ENCODE results near the gene FBXO11.

Gene FBXO11

DNA sequence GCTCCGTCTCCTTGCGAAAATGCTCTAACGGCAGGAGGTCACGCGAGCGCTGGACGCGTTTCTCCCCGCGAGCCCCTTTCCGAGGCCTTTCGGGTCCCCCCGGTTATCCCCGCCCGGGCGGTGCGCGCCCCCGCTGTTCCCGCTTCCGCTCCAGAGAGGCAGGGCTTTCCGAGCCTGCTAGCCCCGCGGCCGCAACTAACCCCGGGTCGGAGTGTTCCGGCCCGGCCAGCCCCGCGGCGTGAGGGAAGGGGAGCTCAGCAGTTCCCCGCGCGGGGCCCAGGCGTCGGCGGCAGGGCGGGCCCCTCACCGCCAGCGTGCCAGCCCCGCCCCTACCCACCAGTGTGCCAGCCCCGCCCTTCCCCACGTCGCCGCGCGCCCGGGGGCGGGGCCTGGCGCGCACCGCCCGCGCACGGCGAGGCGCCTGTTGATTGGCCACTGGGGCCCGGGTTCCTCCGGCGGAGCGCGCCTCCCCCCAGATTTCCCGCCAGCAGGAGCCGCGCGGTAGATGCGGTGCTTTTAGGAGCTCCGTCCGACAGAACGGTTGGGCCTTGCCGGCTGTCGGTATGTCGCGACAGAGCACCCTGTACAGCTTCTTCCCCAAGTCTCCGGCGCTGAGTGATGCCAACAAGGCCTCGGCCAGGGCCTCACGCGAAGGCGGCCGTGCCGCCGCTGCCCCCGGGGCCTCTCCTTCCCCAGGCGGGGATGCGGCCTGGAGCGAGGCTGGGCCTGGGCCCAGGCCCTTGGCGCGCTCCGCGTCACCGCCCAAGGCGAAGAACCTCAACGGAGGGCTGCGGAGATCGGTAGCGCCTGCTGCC lies 123.4 kb downstream of the FBXO11 start, which contains the start of gene MSH6:
TSS of gene MSH6 (plus strand) at position 475 of the 815 bp plus-strand sequence. CDS start at position 564, 89 bp downstream.
- DNase-seq, result peak; percentile 23

DNA sequence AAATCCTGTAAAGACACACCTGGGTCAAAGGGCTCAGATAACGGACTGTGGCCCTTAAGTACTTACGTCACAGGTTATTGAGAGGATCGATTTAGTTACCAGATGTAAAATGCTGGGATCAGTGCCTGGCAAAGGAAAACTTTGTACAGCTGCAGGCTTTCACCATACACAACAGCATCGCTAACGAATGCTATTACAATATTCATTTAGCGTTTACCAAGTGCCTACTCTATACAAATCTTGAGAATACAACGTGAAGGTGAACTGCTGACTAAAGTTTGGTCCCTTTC lies 124.0 kb downstream of the FBXO11 start:
- DNase-seq, result no peak

- DNase-seq, result no peak
Measured at GRCh38 chr2:47779426-47779790, 126.9 kb downstream of the FBXO11 start.

DNA sequence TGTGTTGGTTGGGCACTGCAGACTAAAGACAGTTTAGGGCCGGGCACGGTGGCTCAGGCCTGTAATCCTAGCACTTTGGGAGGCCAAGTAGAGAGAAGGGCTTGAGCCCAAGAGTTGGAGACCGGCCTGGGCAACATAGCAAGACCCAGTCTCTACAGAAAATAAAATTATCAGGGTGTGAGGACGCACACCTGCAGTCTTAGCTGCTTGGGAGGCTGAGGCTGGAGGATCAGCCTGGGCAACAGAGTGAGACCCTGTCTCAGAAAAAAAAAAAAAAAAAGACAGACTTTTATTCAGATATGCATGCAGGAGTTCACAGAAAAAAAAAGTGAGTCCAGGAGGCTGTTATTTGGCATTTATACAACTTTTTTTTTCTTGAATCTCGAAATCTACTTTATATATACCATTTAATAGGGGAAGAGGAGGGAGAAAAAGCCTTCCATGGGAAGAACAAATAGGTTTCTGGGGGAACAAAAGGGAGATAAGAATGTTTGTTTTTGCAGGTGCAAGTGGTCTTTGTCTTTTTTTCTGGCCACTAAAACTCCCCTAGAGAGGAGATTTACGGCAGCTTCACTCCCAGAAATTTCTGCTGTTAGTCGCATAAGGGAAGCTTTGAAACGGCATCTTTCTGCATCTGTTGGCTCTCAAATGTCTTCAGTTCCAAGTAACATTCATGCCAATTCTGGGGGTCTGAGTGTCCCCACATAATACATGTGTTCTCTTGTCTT lies 127.4 kb downstream of the FBXO11 start:
- DNase-seq, result no peak

DNA sequence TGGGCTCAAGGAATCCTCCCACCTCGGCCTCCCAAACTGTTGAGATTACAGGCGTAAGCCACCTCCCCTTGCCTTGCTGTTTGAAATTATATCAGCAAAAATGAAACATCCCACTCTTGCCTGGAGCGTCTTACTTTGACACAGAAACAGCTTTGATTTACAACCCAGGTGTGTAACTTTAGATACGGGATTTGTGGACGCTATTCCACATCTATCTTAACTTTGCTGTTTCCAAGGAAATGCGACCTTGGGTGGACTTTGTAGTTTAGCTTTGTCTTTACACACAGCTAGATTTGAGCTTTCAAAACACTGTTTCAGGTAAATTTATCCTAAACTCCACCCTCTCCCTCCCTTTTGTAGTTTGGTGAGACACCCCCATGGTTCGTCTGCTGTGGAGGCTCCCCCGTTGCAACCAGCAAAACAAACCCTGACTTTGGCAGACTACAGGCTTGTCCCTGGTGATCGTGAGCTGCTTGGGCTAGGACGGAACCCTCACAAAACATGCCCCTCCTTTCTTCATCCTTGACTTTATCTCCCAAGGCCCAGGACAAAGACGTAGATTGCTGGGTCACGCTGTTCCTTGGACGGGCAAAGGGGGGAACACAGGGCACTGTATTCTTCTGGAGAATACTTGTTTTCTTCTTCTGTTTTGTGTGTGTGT lies 128.9 kb downstream of the FBXO11 start:
- no peak for DNase-seq

DNA sequence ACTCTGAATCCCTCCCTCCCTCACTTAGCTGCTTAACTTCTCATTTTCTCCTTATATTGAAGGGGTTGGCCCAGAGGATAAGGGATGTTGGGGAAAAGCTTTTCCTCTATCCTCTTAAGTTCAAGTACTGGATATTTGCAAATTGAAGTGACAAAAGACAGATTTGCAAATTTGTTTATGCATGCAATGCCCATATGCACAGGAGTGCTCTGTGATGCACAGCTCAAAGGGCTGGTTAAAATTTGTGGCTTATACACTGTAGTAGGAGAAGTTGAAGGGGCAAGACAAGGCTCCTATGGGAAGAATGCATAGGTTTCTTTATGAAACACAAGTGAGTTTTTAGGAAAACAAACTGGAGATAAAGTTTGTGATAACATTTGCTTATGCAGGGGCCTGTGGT lies 131.7 kb downstream of the FBXO11 start:
- DNase-seq, result no peak

DNA sequence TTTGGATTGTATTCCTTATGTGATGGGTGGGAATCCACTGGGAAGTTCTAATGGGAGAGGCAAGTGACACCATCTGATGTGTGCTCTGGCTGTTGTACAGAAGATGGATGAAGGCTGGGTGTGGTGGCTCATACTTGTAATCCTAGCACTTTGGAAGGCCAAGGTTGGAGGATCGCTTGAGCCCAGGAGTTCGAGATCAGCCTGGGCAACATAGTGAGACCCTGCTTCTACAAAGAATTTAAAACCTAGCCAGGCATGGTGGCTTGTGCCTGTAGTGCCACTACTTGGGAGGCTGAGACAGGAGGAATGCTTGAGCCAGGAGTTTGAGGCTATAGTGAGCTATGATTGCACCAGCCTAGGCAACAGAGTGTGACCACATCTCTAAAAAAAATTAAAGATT lies 134.0 kb downstream of the FBXO11 start:
- no peak for DNase-seq

- no peak for DNase-seq
Measured at GRCh38 chr2:47771211-47771610, 135.1 kb downstream of the FBXO11 start.

DNA sequence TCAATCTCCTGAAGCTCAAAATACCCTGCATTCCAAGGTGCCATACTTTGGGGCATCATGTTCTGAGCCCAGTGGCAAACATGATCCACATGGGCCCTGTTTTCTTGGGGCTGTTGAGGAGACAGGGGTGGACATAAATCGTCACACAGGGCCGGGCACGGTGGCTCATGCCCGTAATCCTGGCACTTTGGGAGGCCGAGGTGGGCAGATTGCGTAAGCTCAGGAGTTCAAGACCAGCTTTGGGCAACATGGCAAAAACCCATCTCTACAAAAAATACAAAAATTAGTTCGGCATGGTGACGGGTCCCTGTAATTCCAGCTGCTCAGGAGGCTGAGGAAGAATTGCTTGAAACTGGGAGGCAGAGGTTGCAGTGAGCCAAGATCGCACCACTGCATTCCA lies 137.0 kb downstream of the FBXO11 start:
- DNase-seq, result no peak

- no peak for DNase-seq
Measured at GRCh38 chr2:47767880-47768609, 138.3 kb downstream of the FBXO11 start.

DNA sequence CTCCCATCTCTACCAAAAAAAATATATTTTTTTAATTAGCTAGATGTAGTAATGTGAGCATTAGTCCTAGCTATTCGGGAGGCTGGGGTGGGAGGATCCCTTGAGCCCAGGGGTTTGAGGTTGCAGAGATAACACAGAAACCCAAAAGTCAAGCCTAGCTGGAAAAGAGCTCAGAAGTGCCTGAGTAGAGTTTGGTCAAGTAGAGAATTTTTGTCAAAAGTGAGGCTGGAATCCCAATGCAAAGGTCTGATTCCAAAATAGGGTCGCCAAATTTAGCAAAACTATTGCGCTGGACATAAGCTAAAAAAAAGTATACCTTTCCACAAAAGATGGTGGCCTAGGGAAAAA lies 138.8 kb downstream of the FBXO11 start:
- DNase-seq, result no peak

DNA sequence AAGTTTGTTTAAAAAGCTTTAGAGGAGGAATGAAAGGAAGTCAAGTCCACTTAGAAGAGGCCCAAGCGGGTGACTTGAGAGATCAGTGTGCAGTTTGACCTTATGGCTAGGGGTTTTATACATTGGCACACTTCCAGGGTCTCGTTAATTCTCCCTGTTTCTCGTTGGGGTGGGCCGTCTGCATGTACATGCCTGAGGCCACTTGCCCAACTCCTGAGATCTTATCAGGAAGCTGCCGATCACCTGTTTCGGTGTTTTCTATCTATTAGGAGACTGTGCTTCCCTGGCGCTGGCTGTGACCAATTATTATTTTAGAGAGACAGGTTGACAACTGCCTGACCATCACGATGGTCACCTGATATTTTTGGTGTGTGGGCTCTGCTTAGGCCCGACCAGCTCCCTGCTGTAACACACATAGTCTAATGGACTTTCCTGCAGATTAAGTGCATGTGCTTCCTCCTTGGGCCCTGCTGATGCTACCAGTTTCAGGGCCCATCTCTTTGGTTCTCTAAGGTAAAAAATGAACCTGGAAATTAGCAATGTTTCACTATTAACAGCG lies 154.4 kb downstream of the FBXO11 start:
- no peak for DNase-seq

GRCh38 chr2:47747878-47748277 lies 158.4 kb downstream of the FBXO11 start:
- DNase-seq, result no peak

DNA sequence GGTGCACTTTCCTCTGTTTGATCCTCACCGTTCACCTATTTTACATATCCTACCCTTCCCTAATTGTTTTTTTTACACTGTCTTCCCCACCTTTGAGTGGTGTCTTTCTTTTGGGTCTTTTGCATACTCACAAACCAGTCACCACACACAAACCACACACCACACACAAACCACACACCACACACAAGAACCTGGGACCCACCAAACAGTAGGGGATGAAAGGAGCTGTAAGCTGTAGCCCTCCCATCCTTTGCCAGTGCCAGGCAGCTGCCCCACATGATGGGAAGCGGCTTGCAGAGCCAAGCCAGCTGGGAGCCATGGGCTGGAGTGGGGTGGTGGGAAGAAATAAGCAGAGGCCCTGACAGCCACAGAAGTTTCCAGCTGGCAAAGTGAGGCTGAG lies 162.2 kb downstream of the FBXO11 start:
- no peak for DNase-seq

GRCh38 chr2:47741637-47742036 lies 164.7 kb downstream of the FBXO11 start:
- DNase-seq, result no peak

DNA sequence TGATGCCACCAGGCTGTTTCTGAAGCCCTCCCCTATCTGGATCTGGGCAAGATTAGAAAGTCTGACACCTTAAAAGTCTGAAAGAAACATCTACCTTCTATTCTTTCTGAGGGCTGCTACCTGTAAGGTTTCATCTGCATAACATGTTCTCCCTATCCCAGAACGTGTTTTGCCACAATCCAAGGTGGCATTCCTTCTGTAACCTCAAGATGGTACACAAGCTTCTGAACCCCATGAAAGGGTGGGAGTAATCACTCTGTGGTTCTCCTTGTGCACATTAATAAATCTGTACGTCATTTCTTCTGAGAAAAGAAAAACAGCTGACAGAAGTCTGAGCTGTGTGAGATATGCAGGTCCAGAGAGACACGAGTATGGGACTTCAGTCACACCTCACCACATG lies 165.2 kb downstream of the FBXO11 start:
- DNase-seq, result no peak
